Peyer's patch (tissue), 4 donors: ENCODE data around the gene XYLT1. TPM values are rescaled to one million over a fixed set of nuclear protein-coding genes. Genes with fewer than 3 reads are reported as not detected.
A peak's percentile ranks its signal among the peaks of the same experiment; 100 is the strongest.

ENCODE experiments used
- DNase-seq, 3 donors: peaks; one replicate each; pipeline ENCODE4 v3.0.0-alpha.2; 2017 to 2019
- H3K27ac ChIP-seq, 4 donors: fragments of 200-600 bp; sonication (generic); one replicate each; pipeline ENCODE4 v1.5.1; 2016 to 2019
- H3K27me3 ChIP-seq, 2 donors: fragments of 200-600 bp; sonication (generic); one replicate each; pipeline ENCODE4 v1.5.1; 2019
- H3K36me3 ChIP-seq, 3 donors: fragments of 200-600 bp; sonication (generic); one replicate each; pipeline ENCODE4 v1.5.1; 2016 to 2019
- H3K4me1 ChIP-seq, 4 donors: fragments of 200-600 bp; sonication (generic); one replicate each; pipeline ENCODE4 v1.5.1; 2016 to 2019
- H3K4me3 ChIP-seq, 4 donors: fragments of 200-600 bp; sonication (generic); 1 replicate in 3 of 4; 2 replicates in 1 of 4; pipeline ENCODE4 v1.5.1; 2016 to 2019; ENCODE audit warnings: mild to moderate bottlenecking in 1 of 4
- H3K9me3 ChIP-seq, 4 donors: fragments of 200-600 bp; sonication (generic); one replicate each; pipeline ENCODE4 v1.5.1; 2016 to 2019; ENCODE audit warnings: mild to moderate bottlenecking in 1 of 4
- CTCF ChIP-seq, 6 experiments: fragments of 450-650 bp in 4 of 6; fragments of 200-600 bp in 2 of 6; sonication (generic) in 1 of 6; IDR thresholded peaks; one replicate each; pipeline ENCODE4 v1.5.1; 2017 to 2019; ENCODE audit warnings: antibody characterized with exemption in 6 of 6, mild to moderate bottlenecking in 3 of 6, moderate library complexity in 1 of 6
- POLR2A ChIP-seq, 2 donors: fragments of 450-650 bp; IDR thresholded peaks; one replicate each; pipeline ENCODE4 v1.5.1; 2017; ENCODE audit warnings: antibody characterized with exemption in 2 of 2, mild to moderate bottlenecking in 2 of 2, moderate library complexity in 2 of 2
- total RNA-seq, 4 donors: library from RNA; depleted of rRNA; stranded (reverse); fragments of >200 nt; gene quantifications; one replicate each; pipeline ENCODE4 v1.1.0, GENCODE V29; 2016

XYLT1 gene
- total RNA-seq, 4 donors from 2014 or later = 18.7 to 42.1 (median 37.7) TPM

- H3K4me1 ChIP-seq = peaks cover 9 to 61% (median 33%) of the 10 kb centered on the region in 4 donors
- TF ChIP-seq CTCF (IDR thresholded peaks at IDR 0.05) = no peak
- no peak for TF ChIP-seq POLR2A (IDR thresholded peaks at IDR 0.05)
- H3K27me3 ChIP-seq = no peaks in the 10 kb centered on the region
- H3K9me3 ChIP-seq = no peaks in the 10 kb centered on the region
- H3K4me3 ChIP-seq = no peak overlapping the region
- peak in 1 of 3 donors; percentile 41 for DNase-seq
- peak overlapping the region; percentile 72 to 86 (median 76) for H3K27ac ChIP-seq
- no peaks in the 10 kb centered on the region for H3K36me3 ChIP-seq
Observed at GRCh38 chr16:17368446-17368845, 102.3 kb downstream of the XYLT1 start.

GRCh38 chr16:17367923-17368322, 102.8 kb downstream of the XYLT1 start:
- TF ChIP-seq POLR2A (IDR thresholded peaks at IDR 0.05) (no peak), CTCF (IDR thresholded peaks at IDR 0.05) (peak in 3 of 6 experiments; percentile 5 to 18 (median 10))
- Histone ChIP-seq H3K27ac (peak overlapping the region; percentile 12 to 86 (median 76)), H3K36me3 (no peaks in the 10 kb centered on the region), H3K4me3 (no peak overlapping the region), H3K9me3 (no peaks in the 10 kb centered on the region), H3K27me3 (no peaks in the 10 kb centered on the region), H3K4me1 (peaks cover 9 to 63% (median 35%) of the 10 kb centered on the region in 4 donors)
- DNase-seq = peak in 1 of 3 donors; percentile 49

- DNase-seq = peak in 2 of 3 donors; percentile 75 to 76
- Histone ChIP-seq H3K9me3 (no peaks in the 10 kb centered on the region), H3K4me3 (no peak overlapping the region), H3K36me3 (no peaks in the 10 kb centered on the region), H3K4me1 (peaks cover 9 to 63% (median 38%) of the 10 kb centered on the region in 4 donors), H3K27me3 (no peaks in the 10 kb centered on the region), H3K27ac (peak overlapping the region; percentile 6 to 86 (median 20))
- TF ChIP-seq POLR2A (IDR thresholded peaks at IDR 0.05) (no peak), CTCF (IDR thresholded peaks at IDR 0.05) (no peak)
Observed at GRCh38 chr16:17367036-17367435, 103.7 kb downstream of the XYLT1 start.

GRCh38 chr16:17366299-17366961, 104.3 kb downstream of the XYLT1 start:
- peak in 1 of 3 donors; percentile 35 for DNase-seq
- H3K4me1 ChIP-seq = peaks cover 9 to 58% (median 38%) of the 10 kb centered on the region in 4 donors
- TF ChIP-seq CTCF (IDR thresholded peaks at IDR 0.05) = no peak
- no peak for TF ChIP-seq POLR2A (IDR thresholded peaks at IDR 0.05)
- H3K27ac ChIP-seq = peak overlapping the region; percentile 6 to 86 (median 20)
- H3K36me3 ChIP-seq = no peaks in the 10 kb centered on the region
- H3K27me3 ChIP-seq = no peaks in the 10 kb centered on the region
- H3K4me3 ChIP-seq = no peak overlapping the region
- no peaks in the 10 kb centered on the region for H3K9me3 ChIP-seq

GRCh38 chr16:17365591-17366298, 105.0 kb downstream of the XYLT1 start:
- H3K4me3 ChIP-seq = no peak overlapping the region
- no peak for DNase-seq
- H3K9me3 ChIP-seq = no peaks in the 10 kb centered on the region
- H3K27me3 ChIP-seq = no peaks in the 10 kb centered on the region
- TF ChIP-seq POLR2A (IDR thresholded peaks at IDR 0.05) = no peak
- no peak for TF ChIP-seq CTCF (IDR thresholded peaks at IDR 0.05)
- H3K4me1 ChIP-seq = peaks cover 8 to 51% (median 36%) of the 10 kb centered on the region in 4 donors
- H3K27ac ChIP-seq = peak overlapping the region in 2 of 4 donors; percentile 12 to 86
- no peaks in the 10 kb centered on the region for H3K36me3 ChIP-seq
